ENCODE measurements around the gene APPBP2.
A peak's percentile ranks its signal among the peaks of the same experiment; 100 is the strongest.

Gene APPBP2

DNA sequence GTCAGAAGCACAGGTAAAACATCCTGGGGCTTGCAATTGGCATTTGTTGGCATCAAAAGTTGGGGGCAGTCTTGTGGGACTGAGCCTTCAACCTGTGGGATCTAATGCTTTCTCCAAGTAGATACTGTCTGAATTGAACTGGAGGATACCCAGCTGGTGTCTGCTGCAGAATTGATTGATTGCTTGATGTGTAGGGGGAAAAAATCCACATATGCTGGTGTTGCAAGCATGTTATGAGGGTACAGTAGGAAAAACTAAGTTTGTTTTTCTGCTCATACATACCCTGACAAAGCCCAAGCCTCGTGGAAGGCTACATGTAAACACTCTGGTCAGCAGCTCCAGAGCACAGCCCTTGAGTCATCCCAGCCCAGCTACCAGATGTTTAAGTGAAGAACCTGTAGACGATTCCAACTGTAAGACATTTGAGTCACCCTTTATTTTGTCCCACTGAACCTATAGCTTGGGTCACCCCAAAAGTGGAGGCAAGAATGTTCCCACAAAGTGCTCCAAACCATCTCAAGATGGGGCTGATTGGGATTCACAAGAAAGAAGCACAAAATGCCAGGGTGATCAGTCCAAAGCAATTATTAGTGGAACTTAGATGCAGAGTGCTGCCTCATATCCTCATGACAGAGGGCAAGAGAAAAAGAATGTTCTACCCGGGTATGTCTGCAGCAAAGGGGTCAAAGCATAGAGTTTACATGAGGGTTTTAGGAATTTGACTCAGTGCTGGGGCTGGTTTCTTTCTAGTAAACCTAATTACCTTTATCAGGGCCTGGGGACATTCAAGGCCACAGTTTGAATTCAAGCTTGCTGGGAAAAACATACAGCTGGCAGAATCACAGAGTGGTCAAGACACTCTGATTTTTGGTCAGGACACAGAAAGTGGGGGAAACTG is 9.6 kb upstream of the APPBP2 start:
- POLR2A ChIA-PET, result interaction anchor here (1.0 kb wide), 1 partner anchor 9 kb away, joined by 4 read pairs; no protein-coding TSS in a partner anchor
- no peak overlapping the region for H3K4me3 ChIP-seq (ENCODE audit: low read depth, low read length)
- peak; percentile 54 for DNase-seq (ENCODE audit: low read depth, low spot score)
- TF ChIP-seq, protein P1, sequence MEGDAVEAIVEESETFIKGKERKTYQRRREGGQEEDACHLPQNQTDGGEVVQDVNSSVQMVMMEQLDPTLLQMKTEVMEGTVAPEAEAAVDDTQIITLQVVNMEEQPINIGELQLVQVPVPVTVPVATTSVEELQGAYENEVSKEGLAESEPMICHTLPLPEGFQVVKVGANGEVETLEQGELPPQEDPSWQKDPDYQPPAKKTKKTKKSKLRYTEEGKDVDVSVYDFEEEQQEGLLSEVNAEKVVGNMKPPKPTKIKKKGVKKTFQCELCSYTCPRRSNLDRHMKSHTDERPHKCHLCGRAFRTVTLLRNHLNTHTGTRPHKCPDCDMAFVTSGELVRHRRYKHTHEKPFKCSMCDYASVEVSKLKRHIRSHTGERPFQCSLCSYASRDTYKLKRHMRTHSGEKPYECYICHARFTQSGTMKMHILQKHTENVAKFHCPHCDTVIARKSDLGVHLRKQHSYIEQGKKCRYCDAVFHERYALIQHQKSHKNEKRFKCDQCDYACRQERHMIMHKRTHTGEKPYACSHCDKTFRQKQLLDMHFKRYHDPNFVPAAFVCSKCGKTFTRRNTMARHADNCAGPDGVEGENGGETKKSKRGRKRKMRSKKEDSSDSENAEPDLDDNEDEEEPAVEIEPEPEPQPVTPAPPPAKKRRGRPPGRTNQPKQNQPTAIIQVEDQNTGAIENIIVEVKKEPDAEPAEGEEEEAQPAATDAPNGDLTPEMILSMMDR (IDR thresholded peaks at IDR 0.05; ENCODE audit: insufficient read depth, low read length, missing control alignments), result no peak
- CTCF ChIA-PET, result interaction anchor here (1.1 to 1.5 kb wide), 4 partner anchors 10 to 66 kb away, joined by 3 to 4 read pairs (median 3); no protein-coding TSS in a partner anchor

DNA sequence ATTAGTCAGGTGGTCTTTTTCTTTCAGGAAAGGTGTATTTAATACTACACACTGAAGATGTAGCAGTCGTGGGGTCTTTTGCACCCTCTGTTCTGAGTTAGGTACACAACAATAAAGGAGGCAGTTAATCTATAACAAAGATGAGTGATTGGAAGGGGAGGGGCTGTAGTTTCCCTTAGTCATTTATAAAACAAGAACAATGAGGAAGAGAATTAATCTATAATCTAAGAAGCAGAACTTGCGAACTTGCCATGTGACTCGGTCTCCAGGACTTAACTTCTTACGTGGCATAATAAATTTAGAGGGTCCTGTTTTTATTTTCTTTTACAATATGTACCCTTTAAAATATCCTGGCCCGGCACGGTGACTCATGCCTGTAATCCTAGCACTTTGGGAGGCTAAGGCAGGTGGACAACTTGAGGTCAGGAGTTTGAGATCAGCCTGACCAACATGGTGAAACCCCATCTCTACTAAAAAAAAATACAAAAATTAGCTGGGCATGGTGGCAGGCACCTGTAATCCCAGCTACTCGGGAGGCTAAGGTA is 8.6 kb upstream of the APPBP2 start:
- TF ChIP-seq, protein P1 (IDR thresholded peaks at IDR 0.05; ENCODE audit: insufficient read depth, low read length, missing control alignments), result no peak
- CTCF ChIA-PET, result no interaction called here
- POLR2A ChIA-PET, result no interaction called here
- no peak overlapping the region for H3K4me3 ChIP-seq (ENCODE audit: low read depth, low read length)
- DNase-seq (ENCODE audit: low read depth, low spot score), result no peak

DNA sequence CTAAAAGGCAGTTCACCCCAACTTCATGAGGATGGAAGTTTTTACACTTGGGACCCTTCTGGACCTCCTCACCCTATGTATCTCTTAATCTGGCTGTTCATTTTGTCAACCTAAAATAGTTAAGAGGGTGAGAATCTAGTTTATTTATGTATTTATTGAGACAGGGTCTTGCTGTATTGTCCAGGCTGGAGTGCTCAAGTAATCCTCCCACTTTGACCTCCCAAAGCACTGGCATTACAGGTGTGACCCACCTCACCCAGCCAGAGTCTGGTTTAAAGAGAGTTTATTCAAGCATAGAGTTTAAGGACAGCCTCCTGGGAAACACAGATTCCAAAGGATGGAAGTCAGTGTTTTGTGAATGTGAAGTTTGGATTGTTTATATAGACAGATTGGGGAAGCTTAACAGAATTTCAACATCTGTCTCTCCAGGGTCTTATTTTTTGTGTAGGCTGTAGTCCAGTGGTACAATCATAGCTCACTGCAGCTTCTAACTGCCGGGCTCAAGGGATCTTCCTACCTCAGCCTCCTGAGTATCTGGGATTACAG is 8.0 kb upstream of the APPBP2 start:
- POLR2A ChIA-PET, result no interaction called here
- TF ChIP-seq, protein P1 (IDR thresholded peaks at IDR 0.05; ENCODE audit: insufficient read depth, low read length, missing control alignments), result no peak
- DNase-seq (ENCODE audit: low read depth, low spot score), result no peak
- no peak overlapping the region for H3K4me3 ChIP-seq (ENCODE audit: low read depth, low read length)
- CTCF ChIA-PET, result no interaction called here

DNA sequence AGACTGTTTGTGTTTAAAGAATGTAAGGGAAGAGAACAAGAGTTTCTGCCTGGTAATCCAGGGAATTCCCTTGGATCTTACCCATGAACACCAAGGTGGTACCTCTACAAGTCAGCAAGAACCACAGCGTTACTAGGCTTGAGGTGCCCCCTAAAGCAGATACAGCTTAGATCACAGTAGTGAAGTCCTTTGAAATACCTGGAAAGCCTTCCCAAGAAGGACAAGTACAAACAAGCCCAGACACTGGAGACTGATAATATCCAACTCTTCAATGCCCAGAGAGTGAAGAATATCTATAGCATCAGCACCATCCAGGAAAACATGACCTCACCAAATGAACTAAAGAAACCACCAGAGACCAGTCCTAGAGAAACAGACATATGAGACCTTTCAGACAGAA is 3.8 kb upstream of the APPBP2 start:
- TF ChIP-seq, protein P1 (IDR thresholded peaks at IDR 0.05; ENCODE audit: insufficient read depth, low read length, missing control alignments), result no peak
- no peak for DNase-seq (ENCODE audit: low read depth, low spot score)
- POLR2A ChIA-PET, result no interaction called here
- CTCF ChIA-PET, result interaction anchor here (0.8 to 1.5 kb wide), 4 partner anchors 25 to 109 kb away, joined by 3 to 5 read pairs (median 3); no protein-coding TSS in a partner anchor
- no peak overlapping the region for H3K4me3 ChIP-seq (ENCODE audit: low read depth, low read length)

DNA sequence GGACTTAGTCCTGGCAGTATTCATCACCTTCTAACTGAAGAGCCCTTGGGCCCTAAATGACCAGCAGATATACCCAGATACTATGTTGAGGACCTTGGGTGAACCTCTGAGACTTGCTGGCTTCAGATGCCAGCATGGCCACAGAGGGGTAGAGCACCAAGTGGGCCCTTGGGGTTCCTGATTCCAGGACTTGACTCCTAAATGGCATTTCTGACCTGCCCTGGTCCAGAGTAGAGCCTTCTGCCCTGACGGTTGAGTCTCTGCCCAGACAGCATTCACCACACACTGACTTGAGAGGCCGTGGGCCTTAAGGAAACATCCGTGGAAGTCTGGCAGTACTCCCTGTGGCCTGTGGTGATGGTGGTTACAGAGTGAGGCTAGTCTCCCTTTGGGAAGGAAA is 2.8 kb upstream of the APPBP2 start:
- TF ChIP-seq, protein P1 (IDR thresholded peaks at IDR 0.05; ENCODE audit: insufficient read depth, low read length, missing control alignments), result no peak
- CTCF ChIA-PET, result no interaction called here
- H3K4me3 ChIP-seq (ENCODE audit: low read depth, low read length), result no peak overlapping the region
- POLR2A ChIA-PET, result no interaction called here
- no peak for DNase-seq (ENCODE audit: low read depth, low spot score)

DNA sequence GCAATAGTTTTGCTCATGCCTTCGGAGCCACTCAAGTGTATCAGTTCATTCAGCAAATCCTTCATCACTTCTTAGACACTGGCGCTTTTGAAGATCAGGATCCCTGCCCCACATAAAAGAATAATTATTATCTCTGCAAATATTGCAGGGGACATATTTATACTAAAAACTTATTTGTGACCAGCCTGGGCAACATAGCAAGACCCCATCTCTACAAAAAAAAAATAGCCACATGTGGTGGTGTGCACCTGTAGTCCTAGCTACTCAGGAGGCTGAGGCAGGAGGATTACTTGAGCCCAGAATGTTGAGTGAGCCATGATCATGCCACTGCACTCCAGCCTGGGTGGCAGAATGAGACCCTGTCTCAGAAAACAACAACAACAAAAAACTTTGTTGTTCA is 1.7 kb upstream of the APPBP2 start:
- TF ChIP-seq, protein P1 (IDR thresholded peaks at IDR 0.05; ENCODE audit: insufficient read depth, low read length, missing control alignments), result no peak
- DNase-seq (ENCODE audit: low read depth, low spot score), result no peak
- ChIA-PET CTCF (interaction anchor here (2.9 kb wide), 1 partner anchor 43 kb away, joined by 15 read pairs; no protein-coding TSS in a partner anchor), POLR2A (no interaction called here)
- H3K4me3 ChIP-seq (ENCODE audit: low read depth, low read length), result no peak overlapping the region
